K562 (cell line): ENCODE measurements around the gene SPOCK2. TPM values are rescaled to one million over a fixed set of nuclear protein-coding genes. Genes with fewer than 3 reads are reported as not detected.

Source experiments
- ATAC-seq: fragments of 200-7000 bp; cut with Tn5 transposase; 3 replicates; pipeline ENCODE4 v1.9.1; 2020; ENCODE audit warnings: moderate library complexity
- BruUV-seq: library from RNA; stranded (reverse); fragments of 400-500 nt; replicated peaks from 2 replicates; lab custom pipeline; 2021; lab: Mats Ljungman, UMichigan
- CTCF ChIA-PET: fragments of 300-600 bp; formaldehyde crosslinking; extraction: SDS; loops from one replicate; lab custom pipeline; 2021; ENCODE audit warnings: low intra/inter-chr PET ratio; lab: Yijun Ruan, JAX
- POLR2A ChIA-PET: fragments of 300-600, 350-650 bp; sonication (Branson Sonifier 250); formaldehyde crosslinking; extraction: SDS; loops from one replicate; lab custom pipeline; 2021; ENCODE audit warnings: antibody characterized with exemption, inconsistent platforms; lab: Yijun Ruan, JAX
- DNase-seq, 4 experiments: peaks; one replicate each; pipeline versions ENCODE4 v3.0.0 to v3.0.0-alpha.2; 2011 to 2018; ENCODE audit warnings: low spot score in 3 of 4, mixed read lengths in 3 of 4; ENCODE audit errors: extremely low read depth in 1 of 4
- FAIRE-seq: peaks from 2 replicates; lab custom pipeline; 2011; peaks lifted over from hg19 to GRCh38; lab: Jason Lieb, UNC
- H2AFZ ChIP-seq: 2 replicates; pipeline ENCODE4 v1.6.0; 2011; ENCODE audit warnings: low read depth, low read length, control low read depth, inconsistent platforms
- H3K27ac ChIP-seq: fragments of 200-600 bp; 3 replicates; pipeline ENCODE4 v1.8.0; 2011; ENCODE audit warnings: low read depth, mild to moderate bottlenecking, control low read depth, inconsistent platforms, low read length, moderate library complexity, mixed read lengths; ENCODE audit errors: extremely low read depth
- H3K27me3 ChIP-seq, 2 experiments: fragments of 300-600 bp in 1 of 2; 2 replicates in 1 of 2; 3 replicates in 1 of 2; pipeline versions ENCODE4 v1.6.0 to v1.8.0; 2011; ENCODE audit warnings: inconsistent platforms in 2 of 2, low read length in 2 of 2, mild to moderate bottlenecking in 1 of 2, mixed read lengths in 1 of 2, moderate library complexity in 1 of 2; ENCODE audit not compliant: control insufficient read depth in 2 of 2, insufficient read depth in 2 of 2
- H3K36me3 ChIP-seq: fragments of 300-600 bp; 3 replicates; pipeline ENCODE4 v1.8.0; 2011; ENCODE audit warnings: mild to moderate bottlenecking, low read length, inconsistent platforms; ENCODE audit not compliant: control insufficient read depth, insufficient read depth
- H3K4me1 ChIP-seq, 2 experiments: fragments of 200-600 bp in 1 of 2; replicated peaks in 1 of 2; 2 replicates in 1 of 2; 3 replicates in 1 of 2; pipeline versions ENCODE4 v1.5.1 to v1.8.0; 2011; ENCODE audit warnings: inconsistent platforms in 2 of 2, low read length in 2 of 2, mild to moderate bottlenecking in 1 of 2, mixed read lengths in 1 of 2, moderate library complexity in 1 of 2; ENCODE audit not compliant: control insufficient read depth in 2 of 2, insufficient read depth in 2 of 2
- H3K4me2 ChIP-seq: 2 replicates; pipeline ENCODE4 v1.6.1; 2011; ENCODE audit warnings: low read length, control low read depth, inconsistent platforms, mixed read lengths; ENCODE audit not compliant: insufficient read depth
- H3K4me3 ChIP-seq: fragments of 200-600 bp; sonication (generic), shearing (Covaris generic); 2 replicates; pipeline ENCODE4 v1.5.1; 2016; ENCODE audit warnings: control low read depth, inconsistent platforms
- H3K79me2 ChIP-seq: fragments of 200-600 bp; 3 replicates; pipeline ENCODE4 v1.8.0; 2011; ENCODE audit warnings: low read length, inconsistent platforms; ENCODE audit not compliant: control insufficient read depth, insufficient read depth
- H3K9ac ChIP-seq, 2 experiments: 2 replicates each; pipeline versions ENCODE4 v1.6.0 to v1.6.1; 2011; ENCODE audit warnings: low read depth in 2 of 2, low read length in 2 of 2, control low read depth in 1 of 2, inconsistent platforms in 1 of 2, mild to moderate bottlenecking in 1 of 2, mixed read lengths in 1 of 2; ENCODE audit not compliant: insufficient read depth in 1 of 2
- H3K9me1 ChIP-seq: one replicate; pipeline ENCODE4 v1.6.0; 2011; ENCODE audit warnings: inconsistent platforms, mild to moderate bottlenecking, low read length, moderate library complexity; ENCODE audit not compliant: control insufficient read depth, insufficient read depth
- H3K9me3 ChIP-seq: replicated peaks from 2 replicates; pipeline ENCODE4 v1.5.1; 2011; ENCODE audit warnings: low read depth, low read length, inconsistent platforms; ENCODE audit not compliant: control insufficient read depth, insufficient read depth
- H4K20me1 ChIP-seq: replicated peaks from 2 replicates; pipeline ENCODE4 v1.6.1; 2011; ENCODE audit warnings: low read length, inconsistent platforms, mixed read lengths; ENCODE audit not compliant: control insufficient read depth, insufficient read depth
- CTCF ChIP-seq, 3 experiments: IDR thresholded peaks in 2 of 3; conservative IDR thresholded peaks in 1 of 3; 2 replicates each; pipeline ENCODE4 v1.5.1; 2011 to 2012; ENCODE audit warnings: low read length in 3 of 3, mild to moderate bottlenecking in 3 of 3, control low read depth in 2 of 3, improper control_type of control experiment in 1 of 3, inconsistent platforms in 1 of 3, low read depth in 1 of 3, mixed read lengths in 1 of 3, moderate library complexity in 1 of 3; ENCODE audit not compliant: insufficient read depth in 2 of 3
- GABPB2 ChIP-seq: fragments of 250-450 bp; sonication (Bioruptor Pico); conservative IDR thresholded peaks from 2 replicates; pipeline ENCODE4 v1.5.1; 2021; ENCODE audit warnings: mild to moderate bottlenecking
- RAD21 ChIP-seq, 2 experiments: fragments of 250-450 bp in 1 of 2; fragments of 450-650 bp in 1 of 2; sonication (Bioruptor Pico) in 1 of 2; formaldehyde crosslinking in 1 of 2; IDR thresholded peaks in 1 of 2; conservative IDR thresholded peaks in 1 of 2; 2 replicates each; pipeline versions ENCODE4 v1.4.0 to v1.8.0; 2020 to 2022; ENCODE audit warnings: mild to moderate bottlenecking in 2 of 2, moderate library complexity in 1 of 2
- RBBP5 ChIP-seq: fragments of 200-600 bp; sonication (generic); IDR thresholded peaks from 2 replicates; pipeline ENCODE4 v1.6.1; 2012; ENCODE audit warnings: borderline replicate concordance, mild to moderate bottlenecking, low read length, control low read depth, inconsistent platforms; ENCODE audit not compliant: insufficient read depth, poor library complexity, severe bottlenecking
- REST ChIP-seq, 2 experiments: fragments of 450-650 bp; formaldehyde crosslinking in 1 of 2; IDR thresholded peaks; 2 replicates each; pipeline versions ENCODE4 v1.4.0 to v1.6.1; 2014 to 2020; ENCODE audit warnings: mild to moderate bottlenecking in 2 of 2, borderline replicate concordance in 1 of 2, low read depth in 1 of 2
- TCF15 ChIP-seq: fragments of 250-450 bp; sonication (Bioruptor Pico); IDR thresholded peaks from 2 replicates; pipeline ENCODE4 v1.8.0; 2022; ENCODE audit warnings: moderate library complexity, mild to moderate bottlenecking, inconsistent platforms
- ZNF212 ChIP-seq: fragments of 450-650 bp; formaldehyde crosslinking; IDR thresholded peaks from 2 replicates; pipeline ENCODE4 v1.4.0; 2020; ENCODE audit warnings: mild to moderate bottlenecking
- ZNF707 ChIP-seq: fragments of 250-450 bp; sonication (Bioruptor Pico); conservative IDR thresholded peaks from 2 replicates; pipeline ENCODE4 v1.8.0; 2022; ENCODE audit warnings: inconsistent platforms, mild to moderate bottlenecking, moderate library complexity
- WGBS: fragments of 100-300 bp; shearing (Covaris generic); methylation state at CpG from one replicate; pipeline ENCODE4 v1.1.6; 2016; ENCODE audit warnings: low coverage, mixed read lengths; ENCODE audit not compliant: insufficient coverage; ENCODE audit errors: missing lambda C conversion rate; 5-methylcytosine and 5-hydroxymethylcytosine counted together
- in situ Hi-C: fragments of 300-500 bp; cut with MboI; formaldehyde crosslinking; loops from 4 replicates; pipeline ENCODE4 v1.15.0; 2018; ENCODE audit warnings: inconsistent platforms, mixed read lengths
- intact Hi-C: fragments of 100-400 bp; cut with micrococcal nuclease; formaldehyde crosslinking; loops from 2 replicates; pipeline ENCODE4 v1.14.2; 2022
- polyA plus RNA-seq, 8 experiments: library from polyadenylated mRNA; depleted of rRNA in 4 of 8; stranded (reverse) in 5 of 8; unstranded in 3 of 8; fragments of >200 nt; fragmentation: Nextera tagmentation in 2 of 8; fragmentation: Illumina TruSeq in 1 of 8; extraction: Ambion mirVana in 2 of 8; extraction: Trizol in 1 of 8; gene quantifications; 2 replicates each; pipeline versions ENCODE4 v1.2.1 to v1.2.3, GENCODE V29; 2011 to 2014; ENCODE audit warnings: inconsistent platforms in 1 of 8, missing spikeins in 1 of 8
- total RNA-seq, 7 experiments: library from RNA; depleted of rRNA in 6 of 7; stranded (reverse); fragments of >200 nt in 6 of 7; fragmentation: Illumina TruSeq in 2 of 7; extraction: Trizol in 2 of 7; gene quantifications; 2 replicates each; pipeline versions ENCODE4 v1.2.1 to v1.2.3, GENCODE V29; 2011 to 2021; ENCODE audit warnings: low replicate concordance in 1 of 7

Gene SPOCK2
- total and polyA plus RNA-seq, 9 of the 15 experiments (the other 6 are each of a cell fraction or from before 2014, with no cell fraction given), result 0.04 to 0.86 (median 0.11) TPM; not detected in 2

- Histone ChIP-seq H3K9ac (no peak overlapping the region), H3K36me3 (no peaks in the 10 kb centered on the region), H3K27me3 (peaks cover 10 to 38% of the 10 kb centered on the region in 2 experiments), H3K4me2 (no peak overlapping the region), H3K79me2 (no peaks in the 10 kb centered on the region), H3K9me3 (no peaks in the 10 kb centered on the region), H3K27ac (no peak overlapping the region), H4K20me1 (no peaks in the 10 kb centered on the region), H2AFZ (no peak overlapping the region), H3K4me3 (no peak overlapping the region), H3K9me1 (peaks cover 5% of the 10 kb centered on the region), H3K4me1 (peaks cover 0 to 15% of the 10 kb centered on the region in 2 experiments; a peak in 2 of 5 replicates)
- WGBS, result 18% methylated on average over 7 of the region's 7 CpGs
- ATAC-seq (peak; percentile 70), DNase-seq (peak in 2 of 4 experiments; percentile 49 to 55), FAIRE-seq (peak; percentile 77)
- no TSS peak for BruUV-seq
- ChIA-PET POLR2A (interaction anchor here (0.6 to 0.9 kb wide), 3 partner anchors 21 to 264 kb away, joined by 3 read pairs; no protein-coding TSS in a partner anchor), CTCF (interaction anchor here (0.7 to 1.3 kb wide), 2 partner anchors 22 to 173 kb away, joined by 3 to 4 read pairs; no protein-coding TSS in a partner anchor)
- intact Hi-C loops (no loop called here), in situ Hi-C loops (loop anchor here (10.0 kb wide), 1 partner anchor 265 kb away; no protein-coding TSS in a partner anchor)
- TF ChIP-seq RAD21 (CRISPR knock-in tag; conservative IDR thresholded peaks at IDR 0.05 in 1 of 2, IDR thresholded peaks at IDR 0.05 in 1 of 2), result peak in 1 of 2 experiments; percentile 61; a peak in 2 of 4 replicates
- TF ChIP-seq RBBP5, result no peak
- TF ChIP-seq ZNF212 (CRISPR knock-in tag), result no peak
- no peak for TF ChIP-seq ZNF707 (CRISPR knock-in tag)
- no peak for TF ChIP-seq GABPB2
- TF ChIP-seq REST (IDR thresholded peaks at IDR 0.05; ENCODE audit: borderline replicate concordance), result peak; percentile 28; the same call in 1 of the 2 replicates
- no peak for TF ChIP-seq REST (CRISPR knock-in tag; IDR thresholded peaks at IDR 0.05; ENCODE audit: low read depth)
- TF ChIP-seq TCF15 (CRISPR knock-in tag), result no peak
- TF ChIP-seq CTCF (IDR thresholded peaks at IDR 0.05 in 2 of 3, conservative IDR thresholded peaks at IDR 0.05 in 1 of 3; ENCODE audit: insufficient read depth in 2 of 3, low read depth in 1 of 3, low read length in 3 of 3), result peak; percentile 64 to 68 (median 67)
These were observed 18.4 kb downstream of the SPOCK2 start for GRCh38 chr10:72069751-72070526.
